Neural progenitor cell (in vitro differentiated cells): ENCODE results near the gene MUC3A. TPM values are rescaled to one million over a fixed set of nuclear protein-coding genes. Genes with fewer than 3 reads are reported as not detected.
"Not testable (repeated sequence)": the region's sequence is repeated elsewhere in the genome, so short reads cannot be mapped to it uniquely, and the experiment has no call there.

Source experiments
- DNase-seq: peaks from one replicate; pipeline ENCODE4 v3.0.0-alpha.2; 2016; ENCODE audit warnings: low spot score
- H2AFZ ChIP-seq: fragments of 200-600 bp; sonication (generic); replicated peaks from 2 replicates; pipeline ENCODE4 v1.6.1; 2016; ENCODE audit warnings: antibody characterized with exemption
- H3F3A ChIP-seq: fragments of 200-600 bp; sonication (generic); 2 replicates; pipeline ENCODE4 v1.6.1; 2016; ENCODE audit warnings: antibody characterized with exemption, low read depth
- H3K27ac ChIP-seq: fragments of 200-600 bp; sonication (generic); 2 replicates; pipeline ENCODE4 v1.5.1; 2016; ENCODE audit warnings: mild to moderate bottlenecking
- H3K27me3 ChIP-seq: fragments of 200-600 bp; sonication (generic); 2 replicates; pipeline ENCODE4 v1.6.1; 2016; ENCODE audit warnings: mild to moderate bottlenecking, moderate library complexity
- H3K36me3 ChIP-seq: fragments of 200-600 bp; sonication (generic); 2 replicates; pipeline ENCODE4 v1.5.1; 2016
- H3K4me1 ChIP-seq: fragments of 200-600 bp; sonication (generic); 2 replicates; pipeline ENCODE4 v1.6.1; 2016; ENCODE audit warnings: mixed run types
- H3K4me2 ChIP-seq: fragments of 200-600 bp; sonication (generic); 2 replicates; pipeline ENCODE4 v1.6.1; 2016
- H3K4me3 ChIP-seq: fragments of 200-600 bp; sonication (generic); 2 replicates; pipeline ENCODE4 v1.5.1; 2016
- H3K79me2 ChIP-seq: fragments of 200-600 bp; sonication (generic); 2 replicates; pipeline ENCODE4 v1.6.1; 2016; ENCODE audit warnings: low read depth
- H3K9ac ChIP-seq: fragments of 200-600 bp; sonication (generic); 2 replicates; pipeline ENCODE4 v1.6.1; 2016
- H3K9me3 ChIP-seq: fragments of 200-600 bp; sonication (generic); 2 replicates; pipeline ENCODE4 v1.5.1; 2016; ENCODE audit warnings: low read depth
- H4K20me1 ChIP-seq: fragments of 200-600 bp; sonication (generic); 2 replicates; pipeline ENCODE4 v1.6.1; 2016; ENCODE audit warnings: low read depth
- H3K27ac Mint-ChIP-seq: 3 replicates; pipeline ENCODE4 v1.8.0; 2021; ENCODE audit warnings: mixed read lengths
- H3K27me3 Mint-ChIP-seq: 2 replicates; pipeline ENCODE4 v1.8.0; 2022; ENCODE audit warnings: low read depth, mild to moderate bottlenecking, inconsistent platforms, moderate library complexity, mixed read lengths; ENCODE audit not compliant: insufficient read depth
- H3K36me3 Mint-ChIP-seq: 3 replicates; pipeline ENCODE4 v1.8.0; 2021; ENCODE audit warnings: mixed read lengths
- H3K4me1 Mint-ChIP-seq: 3 replicates; pipeline ENCODE4 v1.8.0; 2021; ENCODE audit warnings: mixed read lengths
- H3K4me3 Mint-ChIP-seq: 3 replicates; pipeline ENCODE4 v1.8.0; 2021; ENCODE audit warnings: mild to moderate bottlenecking, moderate library complexity, mixed read lengths
- H3K9me3 Mint-ChIP-seq: 3 replicates; pipeline ENCODE4 v1.8.0; 2020; ENCODE audit warnings: mixed read lengths
- CTCF ChIP-seq: fragments of 200-600 bp; sonication (generic); IDR thresholded peaks from 2 replicates; pipeline ENCODE4 v1.5.1; 2017; ENCODE audit warnings: antibody characterized with exemption, mild to moderate bottlenecking
- EZH2 ChIP-seq: fragments of 200-600 bp; sonication (generic); IDR thresholded peaks from 2 replicates; pipeline ENCODE4 v1.6.1; 2017; ENCODE audit warnings: antibody characterized with exemption, mild to moderate bottlenecking, moderate library complexity
- EZH2phosphoT487 ChIP-seq: fragments of 200-600 bp; sonication (generic); IDR thresholded peaks from 2 replicates; pipeline ENCODE4 v1.6.1; 2017; ENCODE audit warnings: antibody characterized with exemption
- total RNA-seq: library from RNA; depleted of rRNA; stranded (reverse); fragments of >200 nt; gene quantifications from 2 replicates; pipeline ENCODE4 v1.2.3, GENCODE V29; 2015; ENCODE audit warnings: low replicate concordance

MUC3A gene
- total RNA-seq, 1 donor from 2014 or later, result 0.80 TPM

- Histone ChIP-seq H3K27ac (no peak overlapping the region), H3K27me3 (peaks cover under 1% of the 10 kb centered on the region), H3F3A (no peaks in the 10 kb centered on the region), H3K9me3 (no peaks in the 10 kb centered on the region), H3K4me2 (no peak overlapping the region), H3K79me2 (no peaks in the 10 kb centered on the region), H4K20me1 (no peaks in the 10 kb centered on the region), H3K9ac (no peak overlapping the region), H3K4me1 (no peaks in the 10 kb centered on the region), H3K36me3 (no peaks in the 10 kb centered on the region), H2AFZ (no peak overlapping the region), H3K4me3 (no peak overlapping the region)
- DNase-seq, result no peak
- peaks cover 3% of the 10 kb centered on the region for H3K4me1 Mint-ChIP-seq
- peaks cover 8% of the 10 kb centered on the region for H3K9me3 Mint-ChIP-seq
- peaks cover 26% of the 10 kb centered on the region for H3K27me3 Mint-ChIP-seq
- no peak for TF ChIP-seq EZH2
- H3K36me3 Mint-ChIP-seq, result no peaks in the 10 kb centered on the region
- no peak overlapping the region for H3K4me3 Mint-ChIP-seq
- H3K27ac Mint-ChIP-seq, result no peak overlapping the region
Observed at GRCh38 chr7:100974021-100974420, 24.7 kb downstream of the MUC3A start.

- no peak for DNase-seq
- H3K9ac ChIP-seq, result no peak overlapping the region
- TF ChIP-seq EZH2phosphoT487 (no peak), CTCF (no peak), EZH2 (no peak)
- Mint-ChIP-seq H3K27ac (no peak overlapping the region), H3K27me3 (peaks cover 16% of the 10 kb centered on the region), H3K9me3 (peaks cover 8% of the 10 kb centered on the region), H3K4me3 (no peak overlapping the region), H3K4me1 (no peaks in the 10 kb centered on the region), H3K36me3 (no peaks in the 10 kb centered on the region)
- H3K4me3 ChIP-seq, result no peak overlapping the region
- H3K4me2 ChIP-seq, result no peak overlapping the region
- H3K4me1 ChIP-seq, result no peaks in the 10 kb centered on the region
- H3K27ac ChIP-seq, result no peak overlapping the region
- H3K36me3 ChIP-seq, result no peaks in the 10 kb centered on the region
- H2AFZ ChIP-seq, result no peak overlapping the region
- no peaks in the 10 kb centered on the region for H4K20me1 ChIP-seq
- H3K79me2 ChIP-seq, result no peaks in the 10 kb centered on the region
- no peaks in the 10 kb centered on the region for H3F3A ChIP-seq
- no peaks in the 10 kb centered on the region for H3K9me3 ChIP-seq
- no peaks in the 10 kb centered on the region for H3K27me3 ChIP-seq
Observed at GRCh38 chr7:100975371-100975821, 26.1 kb downstream of the MUC3A start.

- H3K27me3 Mint-ChIP-seq, result no peaks in the 10 kb centered on the region
- no peaks in the 10 kb centered on the region for H3K4me1 Mint-ChIP-seq
- H3K4me1 ChIP-seq, result no peaks in the 10 kb centered on the region
- no peak for DNase-seq
- no peak overlapping the region for H3K27ac ChIP-seq
- no peaks in the 10 kb centered on the region for H3F3A ChIP-seq
- no peaks in the 10 kb centered on the region for H3K36me3 Mint-ChIP-seq
- peaks cover 8% of the 10 kb centered on the region for H3K9me3 Mint-ChIP-seq
- H3K27me3 ChIP-seq, result no peaks in the 10 kb centered on the region
- no peaks in the 10 kb centered on the region for H4K20me1 ChIP-seq
- H3K9me3 ChIP-seq, result no peaks in the 10 kb centered on the region
- TF ChIP-seq EZH2phosphoT487 (no peak), CTCF (no peak), EZH2 (no peak)
- no peak overlapping the region for H3K4me3 ChIP-seq
- H3K27ac Mint-ChIP-seq, result no peak overlapping the region
- H3K9ac ChIP-seq, result no peak overlapping the region
- H3K4me2 ChIP-seq, result no peak overlapping the region
- H3K4me3 Mint-ChIP-seq, result no peak overlapping the region
- no peaks in the 10 kb centered on the region for H3K36me3 ChIP-seq
- no peak overlapping the region for H2AFZ ChIP-seq
- no peaks in the 10 kb centered on the region for H3K79me2 ChIP-seq
Observed at GRCh38 chr7:100978300-100978699, 29.0 kb downstream of the MUC3A start.

- Mint-ChIP-seq H3K27ac (no peak overlapping the region), H3K27me3 (no peaks in the 10 kb centered on the region), H3K4me1 (no peaks in the 10 kb centered on the region), H3K9me3 (no peaks in the 10 kb centered on the region), H3K4me3 (no peak overlapping the region), H3K36me3 (peaks cover 2% of the 10 kb centered on the region)
- no peaks in the 10 kb centered on the region for H3K4me1 ChIP-seq
- no peaks in the 10 kb centered on the region for H3K79me2 ChIP-seq
- H4K20me1 ChIP-seq, result no peaks in the 10 kb centered on the region
- no peak overlapping the region for H3K27ac ChIP-seq
- no peaks in the 10 kb centered on the region for H3K27me3 ChIP-seq
- no peak for TF ChIP-seq EZH2
- DNase-seq, result no peak
- no peak overlapping the region for H3K9ac ChIP-seq
- H3K4me3 ChIP-seq, result no peak overlapping the region
- H3F3A ChIP-seq, result no peaks in the 10 kb centered on the region
- H3K4me2 ChIP-seq, result no peak overlapping the region
- no peaks in the 10 kb centered on the region for H3K9me3 ChIP-seq
- no peaks in the 10 kb centered on the region for H3K36me3 ChIP-seq
- H2AFZ ChIP-seq, result no peak overlapping the region
Observed at GRCh38 chr7:100983451-100984187, 34.3 kb downstream of the MUC3A start.

- H3K9ac ChIP-seq, H3F3A ChIP-seq, H3K4me3 ChIP-seq, H3K27me3 Mint-ChIP-seq, H2AFZ ChIP-seq, H3K4me3 Mint-ChIP-seq, H3K79me2 ChIP-seq, H3K4me1 ChIP-seq, H3K4me1 Mint-ChIP-seq, H3K27me3 ChIP-seq, DNase-seq, H3K9me3 ChIP-seq, H3K27ac ChIP-seq, H3K36me3 Mint-ChIP-seq, H4K20me1 ChIP-seq, H3K4me2 ChIP-seq, H3K36me3 ChIP-seq, H3K9me3 Mint-ChIP-seq, H3K27ac Mint-ChIP-seq: not testable (repeated sequence)
Observed at GRCh38 chr7:100984241-100984918, 35.0 kb downstream of the MUC3A start.

- not testable (repeated sequence) for H3K9ac ChIP-seq, H3K79me2 ChIP-seq, H3K27me3 ChIP-seq, H3K9me3 Mint-ChIP-seq, H3K4me1 ChIP-seq, H3K4me1 Mint-ChIP-seq, H3K27me3 Mint-ChIP-seq, H2AFZ ChIP-seq, H3K4me2 ChIP-seq, H3K4me3 Mint-ChIP-seq, H3K36me3 ChIP-seq, H4K20me1 ChIP-seq, H3K4me3 ChIP-seq, H3K27ac ChIP-seq, H3K9me3 ChIP-seq, H3F3A ChIP-seq, DNase-seq, H3K36me3 Mint-ChIP-seq
- peak overlapping the region; percentile 36 for H3K27ac Mint-ChIP-seq
Observed at GRCh38 chr7:100985033-100985797, 35.9 kb downstream of the MUC3A start.
